Mucosa of descending colon (tissue), 3 donors: ENCODE data around the gene OR4S1. TPM values are rescaled to one million over a fixed set of nuclear protein-coding genes. Genes with fewer than 3 reads are reported as not detected.

Source experiments
- ATAC-seq: fragments of 200-7000 bp; cut with Tn5 transposase; one replicate; pipeline ENCODE4 v1.9.1; 2020; ENCODE audit warnings: mild to moderate bottlenecking, moderate library complexity
- DNase-seq, 3 donors: peaks; one replicate each; pipeline ENCODE4 v3.0.0-alpha.2; 2020
- H3K36me3 ChIP-seq: fragments of 200-600 bp; one replicate; pipeline ENCODE4 v1.8.0; 2021; ENCODE audit warnings: low read depth, mild to moderate bottlenecking
- H3K4me1 ChIP-seq: fragments of 200-600 bp; one replicate; pipeline ENCODE4 v1.8.0; 2021; ENCODE audit warnings: low read depth, mild to moderate bottlenecking
- H3K4me3 ChIP-seq: fragments of 200-600 bp; one replicate; pipeline ENCODE4 v1.8.0; 2021; ENCODE audit warnings: mild to moderate bottlenecking
- H3K9me3 ChIP-seq: fragments of 200-600 bp; one replicate; pipeline ENCODE4 v1.8.0; 2021; ENCODE audit warnings: mild to moderate bottlenecking
- intact Hi-C, 2 donors: fragments of 100-400 bp; cut with DNase I in 1 of 2; cut with micrococcal nuclease in 1 of 2; formaldehyde crosslinking; loops; one replicate each; pipeline versions ENCODE4 v1.11.0 to v1.11.1; 2022; cut with DNase I, micrococcal nuclease
- total RNA-seq, 3 donors: library from RNA; stranded (reverse); fragmentation: NEBNext Ultra II Directional in 2 of 3; extraction: Animal tissue kit (Norgen Biotek cat#: 25700) in 2 of 3; gene quantifications; one replicate each; pipeline versions ENCODE4 v1.2.1 to v1.2.4, GENCODE V29; 2021 to 2023
- TF ChIP-seq, protein P1 (sequence below): fragments of 200-600 bp; IDR thresholded peaks from one replicate; pipeline ENCODE4 v1.8.0; 2022; ENCODE audit warnings: antibody characterized with exemption, mild to moderate bottlenecking
- donor health status: DM: no; HTN: no; CAD: no; lungs with moderate emphysema.
- donor health status: DM: no; HTN: no; CAD: no.
- donor health status: DM: no; HTN: yes; CAD: no.

Gene OR4S1
- total RNA-seq, 3 donors from 2014 or later: not detected

DNA sequence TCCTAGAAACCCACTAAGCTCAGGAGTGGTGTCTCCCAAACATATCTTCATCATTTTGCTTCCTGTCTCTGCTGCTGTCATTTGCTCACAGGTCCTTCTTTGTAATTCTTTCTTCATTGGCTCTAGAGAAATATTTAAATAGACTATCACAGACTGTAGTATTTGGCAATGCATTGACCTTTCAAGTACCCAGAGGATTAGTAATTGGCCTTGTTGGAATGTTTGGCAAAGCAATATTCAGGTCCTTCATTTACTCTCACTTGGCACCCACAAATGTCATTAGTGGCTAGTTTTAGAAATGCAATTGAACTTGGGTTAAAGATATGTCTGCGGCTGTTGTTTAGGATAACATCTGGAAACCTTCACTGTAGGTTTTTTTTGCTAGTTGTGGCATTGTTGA, 48.7 kb downstream of the OR4S1 start:
- intact Hi-C loops: no loop called here
- TF ChIP-seq, protein P1, sequence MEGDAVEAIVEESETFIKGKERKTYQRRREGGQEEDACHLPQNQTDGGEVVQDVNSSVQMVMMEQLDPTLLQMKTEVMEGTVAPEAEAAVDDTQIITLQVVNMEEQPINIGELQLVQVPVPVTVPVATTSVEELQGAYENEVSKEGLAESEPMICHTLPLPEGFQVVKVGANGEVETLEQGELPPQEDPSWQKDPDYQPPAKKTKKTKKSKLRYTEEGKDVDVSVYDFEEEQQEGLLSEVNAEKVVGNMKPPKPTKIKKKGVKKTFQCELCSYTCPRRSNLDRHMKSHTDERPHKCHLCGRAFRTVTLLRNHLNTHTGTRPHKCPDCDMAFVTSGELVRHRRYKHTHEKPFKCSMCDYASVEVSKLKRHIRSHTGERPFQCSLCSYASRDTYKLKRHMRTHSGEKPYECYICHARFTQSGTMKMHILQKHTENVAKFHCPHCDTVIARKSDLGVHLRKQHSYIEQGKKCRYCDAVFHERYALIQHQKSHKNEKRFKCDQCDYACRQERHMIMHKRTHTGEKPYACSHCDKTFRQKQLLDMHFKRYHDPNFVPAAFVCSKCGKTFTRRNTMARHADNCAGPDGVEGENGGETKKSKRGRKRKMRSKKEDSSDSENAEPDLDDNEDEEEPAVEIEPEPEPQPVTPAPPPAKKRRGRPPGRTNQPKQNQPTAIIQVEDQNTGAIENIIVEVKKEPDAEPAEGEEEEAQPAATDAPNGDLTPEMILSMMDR: no peak
- no peak for ATAC-seq

More for the DNA sequence above, 48.7 kb downstream of the OR4S1 start:
- Histone ChIP-seq H3K36me3 (no peaks in the 10 kb centered on the region), H3K9me3 (peaks cover 36% of the 10 kb centered on the region), H3K4me3 (no peak overlapping the region), H3K4me1 (no peaks in the 10 kb centered on the region)
- no peak for DNase-seq

Other genes with a start within 250 kb of the OR4S1 start
- not detected for gene OR4B1, start 89.4 kb upstream of the OR4S1 start, total RNA-seq
- not detected for gene OR4X2, start 61.1 kb upstream of the OR4S1 start, total RNA-seq
- not detected for gene OR4X1, start 42.4 kb upstream of the OR4S1 start, total RNA-seq
- gene OR4C3, start 18.7 kb downstream of the OR4S1 start, total RNA-seq: not detected
- not detected for gene OR4C5, start 60.2 kb downstream of the OR4S1 start, total RNA-seq
- gene OR4A47, start 182.6 kb downstream of the OR4S1 start, total RNA-seq: not detected